Stimulated activated CD4-positive, alpha-beta T cell treated with anti-CD3 and anti-CD28 coated beads, Interleukin-4, amount 100 ng/mL, for 1 hour (primary cell): ENCODE data around the gene TRPM3.

ENCODE experiments used
- DNase-seq: peaks from one replicate; pipeline ENCODE4 v3.0.0-alpha.2; 2020

Gene TRPM3

GRCh38 chr9:70941191-70941590 is 180.2 kb downstream of the TRPM3 start:
- DNase-seq = no peak

- no peak for DNase-seq
Observed at GRCh38 chr9:70940605-70941004, 180.8 kb downstream of the TRPM3 start.

GRCh38 chr9:70936536-70936935 is 184.9 kb downstream of the TRPM3 start:
- no peak for DNase-seq

GRCh38 chr9:70935856-70936255 is 185.6 kb downstream of the TRPM3 start:
- no peak for DNase-seq

GRCh38 chr9:70934642-70935041 is 186.8 kb downstream of the TRPM3 start:
- no peak for DNase-seq

- DNase-seq = no peak
Observed at GRCh38 chr9:70933321-70933720, 188.1 kb downstream of the TRPM3 start.

- no peak for DNase-seq
Observed at GRCh38 chr9:70932097-70932496, 189.3 kb downstream of the TRPM3 start.

GRCh38 chr9:70927530-70927929 is 193.9 kb downstream of the TRPM3 start:
- DNase-seq = no peak

- no peak for DNase-seq
Observed at GRCh38 chr9:70924895-70925547, 196.4 kb downstream of the TRPM3 start.

- no peak for DNase-seq
Observed at GRCh38 chr9:70924380-70924779, 197.0 kb downstream of the TRPM3 start.

- DNase-seq = no peak
Observed at GRCh38 chr9:70923961-70924360, 197.5 kb downstream of the TRPM3 start.

- DNase-seq = no peak
Observed at GRCh38 chr9:70921136-70921535, 200.3 kb downstream of the TRPM3 start.

- DNase-seq = no peak
Observed at GRCh38 chr9:70917277-70917676, 204.1 kb downstream of the TRPM3 start.

GRCh38 chr9:70911791-70912190 is 209.6 kb downstream of the TRPM3 start:
- no peak for DNase-seq

GRCh38 chr9:70910598-70910997 is 210.8 kb downstream of the TRPM3 start:
- no peak for DNase-seq

GRCh38 chr9:70902692-70903131 is 218.7 kb downstream of the TRPM3 start:
- no peak for DNase-seq

GRCh38 chr9:70902171-70902570 is 219.2 kb downstream of the TRPM3 start:
- no peak for DNase-seq

- no peak for DNase-seq
Observed at GRCh38 chr9:70901746-70902145, 219.7 kb downstream of the TRPM3 start.

GRCh38 chr9:70901013-70901412 is 220.4 kb downstream of the TRPM3 start:
- no peak for DNase-seq

GRCh38 chr9:70893580-70894122 is 227.8 kb downstream of the TRPM3 start:
- no peak for DNase-seq

GRCh38 chr9:70888471-70888870 is 232.9 kb downstream of the TRPM3 start:
- DNase-seq = no peak

- no peak for DNase-seq
Observed at GRCh38 chr9:70887826-70888225, 233.6 kb downstream of the TRPM3 start.

- DNase-seq = no peak
Observed at GRCh38 chr9:70883963-70884793, 237.2 kb downstream of the TRPM3 start.

- no peak for DNase-seq
Observed at GRCh38 chr9:70883056-70883455, 238.4 kb downstream of the TRPM3 start.
